GM19351 (cell line): ENCODE data around the gene DDX60.
"Not testable (repeated sequence)": the region's sequence is repeated elsewhere in the genome, so short reads cannot be mapped to it uniquely, and the experiment has no call there.

Source experiments
- ATAC-seq: cut with Tn5 transposase; IDR thresholded peaks from one replicate; pipeline ENCODE4 v1.9.1; 2021; ENCODE audit warnings: mild to moderate bottlenecking, moderate library complexity; ENCODE audit not compliant: unreplicated experiment

Gene DDX60

DNA sequence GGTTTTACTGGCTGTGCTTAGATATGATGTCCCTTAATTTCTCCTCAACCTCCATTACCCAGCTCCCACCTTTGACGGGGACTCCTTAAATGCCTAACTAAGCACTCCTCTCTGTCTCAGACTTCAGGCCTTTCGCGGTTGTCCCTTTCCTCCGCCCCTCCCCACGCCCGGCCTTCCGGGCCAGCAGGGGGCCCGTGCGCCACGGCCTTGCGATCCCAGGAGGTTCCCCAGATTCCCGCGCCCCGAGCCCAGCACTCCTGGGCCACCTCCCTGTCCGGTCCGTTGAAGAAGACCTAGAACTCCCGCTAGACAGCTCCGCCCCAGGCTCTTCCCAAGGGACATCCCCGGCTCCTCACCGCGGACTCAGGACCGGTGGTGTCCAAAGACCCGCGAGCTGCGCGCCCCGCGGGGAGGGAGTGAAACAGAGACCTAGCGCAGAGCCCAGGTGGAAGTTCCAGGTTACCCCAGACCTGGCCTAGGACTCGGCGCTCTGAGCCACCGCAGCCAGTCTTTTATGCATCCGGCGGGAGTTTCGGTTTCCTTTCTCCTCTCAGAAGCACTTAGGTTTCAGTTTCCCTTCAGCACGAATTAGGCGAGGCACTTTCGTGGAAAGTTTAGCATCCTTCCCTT, at the start of gene DDX60:
Gene DDX60, minus strand, starts transcription at position 487 of the 630 bp plus-strand sequence. CDS start 7,493 bp downstream, outside the sequence.
- peak; percentile 99 for ATAC-seq

DNA sequence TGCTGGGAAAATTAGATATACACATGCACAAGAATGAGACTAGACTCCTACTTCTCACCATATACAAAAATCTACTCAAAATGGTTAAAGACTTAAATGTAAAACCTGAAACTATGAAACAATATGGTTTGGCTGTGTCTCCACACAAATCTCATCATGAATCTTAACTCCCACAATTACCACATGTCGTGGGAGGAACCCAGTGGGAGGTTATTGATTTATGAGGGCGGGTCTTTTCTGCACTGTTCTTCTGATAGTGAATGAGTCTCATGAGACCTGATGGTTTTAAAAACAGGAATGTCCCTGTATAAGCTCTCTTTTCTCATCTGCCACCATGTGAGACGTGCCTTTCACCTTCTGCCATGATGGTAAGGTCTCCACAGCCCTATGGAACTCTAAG, 48.5 kb upstream of the DDX60 start:
- ATAC-seq = no peak

DNA sequence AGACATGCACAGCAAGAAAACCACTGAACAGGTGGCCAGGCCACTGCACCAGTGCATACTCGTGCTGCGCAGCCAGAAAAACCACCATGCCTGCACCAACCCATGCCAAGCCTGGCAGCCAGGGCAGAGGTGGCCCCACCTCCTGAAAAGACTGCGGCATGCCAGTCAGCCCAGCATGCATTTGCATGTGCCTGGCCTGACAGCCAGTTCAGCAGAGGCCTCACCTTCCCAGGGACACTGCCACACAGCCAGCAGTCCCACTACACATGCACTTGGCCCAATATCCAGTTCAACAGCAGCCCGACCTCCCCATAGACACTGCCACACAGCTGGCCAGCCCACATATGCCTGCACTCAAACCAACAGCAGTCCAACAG, 43.5 kb upstream of the DDX60 start:
- no peak for ATAC-seq

DNA sequence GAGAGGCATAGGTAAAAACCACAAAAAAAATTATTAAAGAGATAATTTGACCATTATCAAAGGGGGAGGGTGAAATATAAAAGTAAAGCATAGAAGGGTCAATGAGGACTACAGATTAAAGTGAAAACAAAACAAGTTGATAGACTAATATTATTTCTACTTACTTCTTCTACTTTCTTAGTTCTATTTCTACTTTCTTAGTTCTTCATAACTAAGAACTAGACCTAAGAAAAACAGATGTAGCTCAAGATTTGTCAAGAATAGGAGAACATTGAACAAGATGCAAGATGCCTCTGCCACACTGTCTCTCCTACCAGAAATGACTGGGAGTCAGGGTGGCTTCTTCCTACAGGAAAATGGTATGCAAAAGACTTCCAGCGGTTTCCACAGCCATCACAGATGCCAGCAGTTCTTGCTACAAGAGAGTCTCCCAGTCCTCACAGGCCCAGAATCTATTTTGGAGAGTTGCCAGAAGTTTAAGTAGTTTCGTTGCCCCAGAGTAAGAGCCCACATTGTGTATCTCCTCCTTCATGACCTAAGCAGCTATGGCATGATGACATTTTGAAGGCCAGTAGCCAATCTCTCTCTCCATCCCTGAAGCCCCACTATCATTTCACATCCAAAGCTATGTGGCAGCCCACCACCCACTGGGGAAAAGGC, 42.9 kb upstream of the DDX60 start:
- ATAC-seq = peak; percentile 45

DNA sequence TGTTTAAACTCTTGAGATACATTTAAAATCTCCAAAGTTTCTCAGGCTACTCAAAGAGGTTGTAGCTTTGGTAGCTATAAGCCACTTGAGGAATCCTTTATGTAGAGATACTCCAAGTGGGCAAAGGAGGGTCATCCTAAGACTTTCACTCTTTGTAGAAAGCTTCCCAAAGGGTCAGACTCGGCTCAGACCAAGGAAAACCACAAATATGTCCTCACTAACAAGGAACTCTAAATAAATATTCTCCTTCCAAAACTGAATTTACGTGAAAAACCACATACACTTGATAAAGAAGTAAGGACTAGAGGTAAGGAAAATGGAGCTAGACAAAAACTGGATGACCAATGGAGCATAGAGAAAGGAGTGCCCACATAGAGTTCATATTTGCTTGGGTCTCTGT, 41.7 kb upstream of the DDX60 start:
- no peak for ATAC-seq

GRCh38 chr4:168357941-168358340, 39.4 kb upstream of the DDX60 start:
- ATAC-seq = no peak

DNA sequence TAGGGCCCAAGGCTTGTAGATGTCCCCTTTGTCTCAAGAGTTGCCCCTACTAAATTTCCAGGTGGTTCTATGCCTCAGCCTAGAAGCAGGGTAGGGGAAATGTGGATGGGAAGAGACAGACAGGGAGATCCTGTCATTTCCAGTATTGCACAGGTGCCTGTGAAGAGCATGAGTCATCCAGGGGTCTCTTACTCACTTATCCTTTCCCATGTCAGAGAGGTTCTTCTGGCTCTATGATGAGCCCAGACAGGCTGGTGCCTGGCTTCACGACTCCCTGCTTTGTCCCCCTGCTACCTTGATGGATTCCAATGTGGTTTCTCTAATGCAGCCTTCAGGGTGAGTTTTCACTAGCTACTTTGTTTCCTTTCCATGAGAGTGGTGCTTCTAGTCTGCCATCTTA, 35.2 kb upstream of the DDX60 start:
- ATAC-seq = no peak

DNA sequence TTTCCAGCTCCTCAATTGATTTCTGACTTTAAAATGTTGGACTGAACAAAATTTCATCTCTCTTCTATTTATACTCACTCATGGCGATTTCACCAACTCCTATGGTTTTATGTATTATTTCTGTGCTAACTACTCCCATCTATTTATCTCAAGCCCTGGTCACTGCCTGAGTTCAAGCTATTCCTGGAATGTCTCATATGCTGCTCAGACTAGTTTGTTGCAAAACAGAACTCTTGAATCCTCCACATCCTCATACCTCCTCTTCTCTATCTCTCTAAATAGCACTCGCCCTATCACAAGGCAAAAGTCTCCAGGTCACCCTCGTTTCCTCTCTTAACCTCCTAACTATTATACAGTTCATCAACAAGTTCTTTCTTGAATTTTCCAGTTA, 19.0 kb upstream of the DDX60 start:
- ATAC-seq = no peak

DNA sequence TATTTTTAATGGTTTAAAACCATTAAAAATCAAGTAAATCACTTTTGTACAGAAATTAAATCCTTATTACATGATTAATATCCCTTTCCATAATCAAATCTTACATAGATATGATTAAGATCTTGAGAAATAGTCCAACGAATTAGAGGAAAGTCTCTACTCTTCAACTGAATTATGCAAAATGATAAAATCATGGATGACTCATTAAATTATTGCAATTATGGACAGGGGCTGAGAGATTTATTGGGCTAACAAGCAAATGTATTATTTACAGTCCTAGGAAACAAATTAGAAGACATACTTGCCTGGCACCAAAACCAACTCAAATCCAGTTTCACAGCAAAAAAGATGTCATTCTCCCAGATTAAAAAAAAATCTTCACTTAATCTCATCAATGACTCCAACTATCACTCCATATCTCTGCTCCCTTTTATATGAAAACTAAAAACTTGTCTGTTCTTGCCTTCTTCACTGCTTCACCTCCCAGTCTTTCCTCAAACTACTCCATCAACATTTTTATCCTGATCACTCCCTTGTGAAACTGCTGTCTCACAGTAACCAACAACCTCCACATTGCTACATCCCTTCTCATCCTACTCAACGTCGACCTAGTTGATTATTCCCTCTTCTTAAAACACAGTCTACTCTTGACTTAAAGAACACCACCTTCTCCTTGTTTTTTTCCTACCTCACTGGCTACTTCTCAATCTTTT, 18.4 kb upstream of the DDX60 start:
- no peak for ATAC-seq

- no peak for ATAC-seq
Measured at GRCh38 chr4:168335621-168336020, 17.1 kb upstream of the DDX60 start.

- ATAC-seq = no peak
Measured at GRCh38 chr4:168334053-168334452, 15.5 kb upstream of the DDX60 start.

GRCh38 chr4:168330575-168330974, 12.0 kb upstream of the DDX60 start:
- ATAC-seq = not testable (repeated sequence)

- ATAC-seq = no peak
Measured at GRCh38 chr4:168325591-168325990, 7.0 kb upstream of the DDX60 start.

DNA sequence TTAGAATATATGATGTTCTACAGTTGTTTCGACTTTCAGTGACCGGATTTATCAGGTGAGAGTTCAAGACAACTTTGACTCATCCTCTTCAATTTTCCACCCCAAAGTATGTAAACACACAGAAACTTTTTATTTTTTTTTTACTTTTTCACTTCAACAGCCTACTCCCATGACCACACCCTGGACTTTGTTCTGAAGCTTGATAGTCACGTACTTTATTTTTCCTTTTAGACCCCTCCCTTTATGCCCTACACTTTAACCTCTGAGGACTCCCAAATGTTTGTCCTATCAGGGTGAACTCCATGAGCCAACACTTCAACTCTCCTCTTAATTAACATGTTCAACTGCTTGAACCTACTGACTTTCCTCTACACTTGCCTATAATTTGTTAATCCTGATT, 2.5 kb upstream of the DDX60 start:
- no peak for ATAC-seq

DNA sequence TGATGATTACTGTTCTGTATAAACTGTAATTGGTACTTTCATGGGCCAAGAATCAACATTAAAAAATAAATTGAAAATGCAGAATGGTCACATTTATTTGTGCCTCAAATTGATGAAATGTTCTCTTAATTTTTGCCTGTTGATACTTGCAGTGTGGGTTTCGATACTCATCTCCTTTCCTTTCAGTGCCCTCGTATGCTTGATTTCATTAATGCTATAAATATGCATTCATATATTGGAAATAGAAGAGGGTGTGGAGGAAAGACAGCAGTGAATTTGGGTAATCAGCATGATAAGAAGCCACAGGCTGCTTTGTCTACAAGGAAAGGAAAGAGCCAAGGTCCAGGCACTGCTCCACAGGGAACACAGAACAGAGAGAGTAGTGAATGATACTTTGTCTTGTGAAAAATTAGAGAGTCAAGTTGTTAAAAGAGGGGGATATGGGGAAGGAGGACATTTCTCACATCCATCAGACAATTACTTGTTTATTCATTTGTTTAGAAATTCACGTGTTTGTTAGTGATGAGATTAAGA, 1.0 kb upstream of the DDX60 start:
- ATAC-seq = no peak

- no peak for ATAC-seq
Measured at GRCh38 chr4:168317621-168318020, 931 bp downstream of the DDX60 start.

DNA sequence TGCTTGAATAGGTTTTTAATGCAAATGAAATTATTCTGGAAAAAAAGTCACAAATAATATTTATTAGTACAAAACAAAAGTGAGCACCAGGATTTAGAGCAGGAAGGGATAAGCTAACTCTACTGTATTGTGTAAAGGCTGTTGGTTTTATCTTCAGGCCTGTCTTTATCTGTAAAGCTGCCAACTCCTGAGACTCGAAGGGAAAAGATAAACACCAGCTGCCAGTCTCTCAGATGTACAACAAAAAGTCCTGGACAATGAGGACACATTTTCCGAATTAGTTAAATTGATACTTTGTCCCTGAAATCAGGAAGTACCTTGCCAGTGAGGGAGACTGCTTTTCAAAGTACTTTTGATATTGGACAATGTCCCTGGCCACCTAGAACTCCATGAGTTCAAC, 8.8 kb downstream of the DDX60 start:
- ATAC-seq = no peak

DNA sequence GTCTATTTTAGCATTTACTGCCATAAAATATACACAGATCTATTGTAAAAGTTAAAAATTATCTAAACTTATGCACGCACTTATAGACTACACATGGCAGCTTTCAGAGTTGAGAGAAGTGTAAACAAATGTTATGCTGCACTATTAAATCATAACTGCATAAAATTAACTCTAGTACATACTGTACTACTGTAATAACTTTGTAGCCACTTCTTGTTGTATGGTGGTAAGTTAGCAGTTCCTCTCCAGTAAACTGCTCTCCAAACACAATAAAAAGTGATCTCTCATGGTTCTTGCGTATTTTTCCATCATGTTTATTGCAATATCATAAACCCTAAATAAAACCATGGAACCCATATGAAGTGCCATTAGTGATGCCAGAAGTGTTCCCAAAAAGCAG, 9.6 kb downstream of the DDX60 start:
- no peak for ATAC-seq

DNA sequence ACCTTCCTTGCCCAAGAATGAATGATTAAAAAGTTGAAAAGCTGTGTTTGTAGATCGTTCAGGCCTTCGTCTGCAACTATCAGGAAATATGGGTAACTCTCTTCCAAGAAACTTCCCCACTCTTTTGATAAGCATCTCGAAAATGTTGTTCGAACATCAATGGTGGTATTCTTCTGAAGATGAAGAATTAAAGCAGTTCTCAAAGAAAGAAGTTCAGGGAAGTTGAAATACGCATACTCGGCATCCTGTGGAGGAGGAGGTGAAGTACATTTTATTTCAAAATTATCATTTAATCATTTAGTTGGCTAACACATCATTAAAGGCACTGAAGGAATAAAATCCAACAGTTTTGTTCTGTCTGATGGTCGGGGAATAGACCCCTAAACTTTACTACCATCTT, 12.1 kb downstream of the DDX60 start:
- ATAC-seq = no peak

GRCh38 chr4:168304744-168305459, 13.7 kb downstream of the DDX60 start:
- ATAC-seq = no peak

GRCh38 chr4:168303430-168303829, 15.1 kb downstream of the DDX60 start:
- not testable (repeated sequence) for ATAC-seq
